Measurements from ENCODE around the gene AK8. TPM values are rescaled to one million over a fixed set of nuclear protein-coding genes. Genes with fewer than 3 reads are reported as not detected.

Gene AK8
- total and polyA plus RNA-seq, 9 donors, result 0.36 to 9.8 (median 1.6) TPM

GRCh38 chr9:132861666-132862065, 16.4 kb downstream of the AK8 start:
- intact Hi-C loops (cut with DNase I), result loop anchor here in 1 of 4 donors (2.0 kb wide), 1 partner anchor 47 kb away; no protein-coding TSS in a partner anchor
- Histone ChIP-seq H3K36me3 (no peaks in the 10 kb centered on the region), H3K27ac (no peak overlapping the region), H3K4me3 (no peak overlapping the region), H3K27me3 (no peaks in the 10 kb centered on the region), H3K4me1 (ENCODE audit: insufficient read depth) (no peaks in the 10 kb centered on the region), H3K9me3 (no peaks in the 10 kb centered on the region)
- 68 to 82% (median 75%) methylated on average over 3 of the region's 3 CpGs for WGBS, 3 donors
- no peak for DNase-seq
- TF ChIP-seq EP300 (IDR thresholded peaks at IDR 0.05) (no peak), CTCF (IDR thresholded peaks at IDR 0.05) (no peak), POLR2A (IDR thresholded peaks at IDR 0.05) (no peak)

GRCh38 chr9:132858751-132859150, 19.3 kb downstream of the AK8 start:
- intact Hi-C loops (cut with DNase I), result no loop called here
- no peak overlapping the region for H3K27ac ChIP-seq
- no peak overlapping the region for H3K4me3 ChIP-seq
- 75 to 82% (median 76%) methylated on average over 7 of the region's 7 CpGs for WGBS, 3 donors
- no peaks in the 10 kb centered on the region for H3K4me1 ChIP-seq (ENCODE audit: insufficient read depth)
- H3K9me3 ChIP-seq, result no peaks in the 10 kb centered on the region
- TF ChIP-seq EP300 (IDR thresholded peaks at IDR 0.05) (no peak), POLR2A (IDR thresholded peaks at IDR 0.05) (no peak), CTCF (IDR thresholded peaks at IDR 0.05) (no peak)
- H3K27me3 ChIP-seq, result no peaks in the 10 kb centered on the region
- H3K36me3 ChIP-seq, result no peaks in the 10 kb centered on the region
- no peak for DNase-seq

GRCh38 chr9:132857616-132858342, 20.3 kb downstream of the AK8 start:
- Histone ChIP-seq H3K9me3 (no peaks in the 10 kb centered on the region), H3K4me3 (no peak overlapping the region), H3K27me3 (no peaks in the 10 kb centered on the region), H3K4me1 (ENCODE audit: insufficient read depth) (no peaks in the 10 kb centered on the region), H3K27ac (peak overlapping the region; percentile 39 to 51), H3K36me3 (no peaks in the 10 kb centered on the region)
- DNase-seq, result peak in 4 of 5 donors; percentile 50 to 67 (median 60)
- WGBS, 3 donors, result 61 to 71% (median 67%) methylated on average over 24 of the region's 24 CpGs
- intact Hi-C loops (cut with DNase I), result no loop called here
- TF ChIP-seq EP300 (IDR thresholded peaks at IDR 0.05), result no peak
- TF ChIP-seq CTCF (IDR thresholded peaks at IDR 0.05), result no peak

- Histone ChIP-seq H3K36me3 (no peaks in the 10 kb centered on the region), H3K9me3 (no peaks in the 10 kb centered on the region), H3K27me3 (no peaks in the 10 kb centered on the region), H3K4me1 (ENCODE audit: insufficient read depth) (no peaks in the 10 kb centered on the region), H3K4me3 (no peak overlapping the region), H3K27ac (peak overlapping the region; percentile 39 to 51)
- intact Hi-C loops (cut with DNase I), result no loop called here
- peak; percentile 66 to 88 (median 80) for DNase-seq
- WGBS, 3 donors, result 16 to 28% (median 22%) methylated on average over 7 to 8 of the region's 8 CpGs
- TF ChIP-seq CTCF (IDR thresholded peaks at IDR 0.05) (no peak), POLR2A (IDR thresholded peaks at IDR 0.05) (no peak), EP300 (IDR thresholded peaks at IDR 0.05) (no peak)
These were observed 21.1 kb downstream of the AK8 start for GRCh38 chr9:132857031-132857430.

Measured in ovary (tissue), 9 donors.